GM10248 (cell line): Measurements from ENCODE around the gene PIK3C2G.
"Not testable (repeated sequence)": the region's sequence is repeated elsewhere in the genome, so short reads cannot be mapped to it uniquely, and the experiment has no call there.

Experiments used
- CTCF ChIA-PET: fragments of 300-600 bp; sonication (Branson Sonifier 250); formaldehyde crosslinking; extraction: SDS; loops from one replicate; lab custom pipeline; 2021; ENCODE audit warnings: antibody characterized with exemption; lab: Yijun Ruan, JAX
- POLR2A ChIA-PET: fragments of 350-650 bp; sonication (Branson Sonifier 250); formaldehyde crosslinking; extraction: SDS; loops from one replicate; lab custom pipeline; 2020; ENCODE audit warnings: antibody characterized with exemption; lab: Yijun Ruan, JAX
- DNase-seq: peaks from one replicate; pipeline ENCODE4 v3.0.0; 2012; ENCODE audit errors: extremely low spot score
- TF ChIP-seq, protein P1 (sequence below): IDR thresholded peaks from 2 replicates; pipeline ENCODE4 v1.5.1; 2012; ENCODE audit warnings: mild to moderate bottlenecking, low read depth; ENCODE audit errors: extremely low read depth, missing control alignments, control extremely low read depth

The PIK3C2G gene

DNA sequence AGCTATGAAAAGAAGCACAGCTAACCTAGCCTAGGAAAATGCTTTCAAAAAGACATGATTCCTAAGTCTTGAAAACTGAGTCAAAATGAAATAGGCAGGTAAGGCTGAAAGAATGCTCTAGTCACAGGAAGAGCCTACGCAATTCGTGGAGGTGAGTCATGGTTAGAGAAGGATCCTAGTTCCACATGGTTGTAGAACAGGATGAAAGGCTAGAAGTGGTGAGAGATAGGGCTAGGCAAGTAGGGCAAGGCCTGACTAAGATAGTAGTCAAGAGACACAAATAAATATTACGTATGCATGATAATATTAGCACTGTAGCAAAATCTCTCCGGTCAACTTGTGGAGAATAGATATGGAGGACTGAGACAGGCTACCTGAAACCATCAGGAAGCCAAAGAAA, 429.3 kb downstream of the PIK3C2G start:
- TF ChIP-seq, protein P1, sequence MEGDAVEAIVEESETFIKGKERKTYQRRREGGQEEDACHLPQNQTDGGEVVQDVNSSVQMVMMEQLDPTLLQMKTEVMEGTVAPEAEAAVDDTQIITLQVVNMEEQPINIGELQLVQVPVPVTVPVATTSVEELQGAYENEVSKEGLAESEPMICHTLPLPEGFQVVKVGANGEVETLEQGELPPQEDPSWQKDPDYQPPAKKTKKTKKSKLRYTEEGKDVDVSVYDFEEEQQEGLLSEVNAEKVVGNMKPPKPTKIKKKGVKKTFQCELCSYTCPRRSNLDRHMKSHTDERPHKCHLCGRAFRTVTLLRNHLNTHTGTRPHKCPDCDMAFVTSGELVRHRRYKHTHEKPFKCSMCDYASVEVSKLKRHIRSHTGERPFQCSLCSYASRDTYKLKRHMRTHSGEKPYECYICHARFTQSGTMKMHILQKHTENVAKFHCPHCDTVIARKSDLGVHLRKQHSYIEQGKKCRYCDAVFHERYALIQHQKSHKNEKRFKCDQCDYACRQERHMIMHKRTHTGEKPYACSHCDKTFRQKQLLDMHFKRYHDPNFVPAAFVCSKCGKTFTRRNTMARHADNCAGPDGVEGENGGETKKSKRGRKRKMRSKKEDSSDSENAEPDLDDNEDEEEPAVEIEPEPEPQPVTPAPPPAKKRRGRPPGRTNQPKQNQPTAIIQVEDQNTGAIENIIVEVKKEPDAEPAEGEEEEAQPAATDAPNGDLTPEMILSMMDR: no peak
- no peak for DNase-seq
- CTCF ChIA-PET: interaction anchor here (2.4 kb wide), 1 partner anchor 17 kb away, joined by 6 read pairs; no protein-coding TSS in a partner anchor
- POLR2A ChIA-PET: no interaction called here

DNA sequence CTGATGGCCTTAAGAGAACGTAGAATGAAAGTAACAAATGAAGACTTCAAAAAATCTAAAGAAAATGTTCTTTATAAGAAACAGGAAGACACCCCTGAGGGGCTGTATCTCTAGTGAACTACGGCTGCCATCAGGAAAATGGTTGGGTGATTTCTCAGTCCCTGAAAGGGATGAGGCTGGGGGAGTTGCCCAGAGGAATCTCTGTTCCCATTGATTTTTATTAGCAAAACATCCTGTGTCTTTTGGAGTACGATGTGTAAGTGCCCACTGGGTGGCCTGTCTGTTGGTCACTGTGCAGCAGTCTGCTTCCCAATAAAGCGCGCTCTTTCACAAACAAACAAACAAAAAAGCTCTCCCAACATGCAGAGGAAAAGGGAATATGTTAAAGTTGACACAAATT, 432.7 kb downstream of the PIK3C2G start:
- CTCF ChIA-PET, DNase-seq: not testable (repeated sequence)

DNA sequence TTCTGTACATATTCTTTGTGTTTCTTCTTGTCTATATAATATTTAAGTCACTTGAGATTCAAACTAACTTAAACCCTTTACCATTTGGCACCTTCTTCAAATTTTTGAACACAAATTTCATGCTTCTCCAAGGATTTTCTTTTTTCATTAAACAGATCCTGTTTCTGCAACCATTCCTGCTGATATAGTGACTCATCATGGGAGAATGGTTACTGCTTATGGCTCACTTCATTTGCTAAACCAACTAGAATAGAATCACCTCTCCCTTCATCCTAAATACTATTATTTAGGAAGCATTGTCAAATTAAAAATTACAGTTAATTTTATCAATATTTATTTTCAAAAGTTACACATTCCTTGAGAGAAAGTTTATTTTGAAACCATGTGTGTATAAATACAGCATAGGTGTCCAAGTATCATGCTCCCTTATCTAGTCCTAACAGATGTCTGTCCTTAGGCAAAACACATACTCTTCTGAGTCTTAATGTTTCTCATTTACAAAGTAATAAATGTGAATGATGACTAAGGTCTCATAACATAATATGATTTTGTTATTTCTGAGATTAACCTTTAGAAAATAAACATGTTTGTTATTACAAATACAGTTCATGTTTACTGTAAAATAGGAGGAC, 435.8 kb downstream of the PIK3C2G start:
- TF ChIP-seq, protein P1: no peak
- DNase-seq: no peak
- POLR2A ChIA-PET: no interaction called here

More for the DNA sequence above, 432.7 kb downstream of the PIK3C2G start:
- POLR2A ChIA-PET: not testable (repeated sequence)

More for the DNA sequence above, 435.8 kb downstream of the PIK3C2G start:
- CTCF ChIA-PET: no interaction called here
